Measurements from ENCODE around the gene MED16.

Gene MED16, protein sequence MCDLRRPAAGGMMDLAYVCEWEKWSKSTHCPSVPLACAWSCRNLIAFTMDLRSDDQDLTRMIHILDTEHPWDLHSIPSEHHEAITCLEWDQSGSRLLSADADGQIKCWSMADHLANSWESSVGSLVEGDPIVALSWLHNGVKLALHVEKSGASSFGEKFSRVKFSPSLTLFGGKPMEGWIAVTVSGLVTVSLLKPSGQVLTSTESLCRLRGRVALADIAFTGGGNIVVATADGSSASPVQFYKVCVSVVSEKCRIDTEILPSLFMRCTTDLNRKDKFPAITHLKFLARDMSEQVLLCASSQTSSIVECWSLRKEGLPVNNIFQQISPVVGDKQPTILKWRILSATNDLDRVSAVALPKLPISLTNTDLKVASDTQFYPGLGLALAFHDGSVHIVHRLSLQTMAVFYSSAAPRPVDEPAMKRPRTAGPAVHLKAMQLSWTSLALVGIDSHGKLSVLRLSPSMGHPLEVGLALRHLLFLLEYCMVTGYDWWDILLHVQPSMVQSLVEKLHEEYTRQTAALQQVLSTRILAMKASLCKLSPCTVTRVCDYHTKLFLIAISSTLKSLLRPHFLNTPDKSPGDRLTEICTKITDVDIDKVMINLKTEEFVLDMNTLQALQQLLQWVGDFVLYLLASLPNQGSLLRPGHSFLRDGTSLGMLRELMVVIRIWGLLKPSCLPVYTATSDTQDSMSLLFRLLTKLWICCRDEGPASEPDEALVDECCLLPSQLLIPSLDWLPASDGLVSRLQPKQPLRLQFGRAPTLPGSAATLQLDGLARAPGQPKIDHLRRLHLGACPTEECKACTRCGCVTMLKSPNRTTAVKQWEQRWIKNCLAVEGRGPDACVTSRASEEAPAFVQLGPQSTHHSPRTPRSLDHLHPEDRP
- 81.6 reads per million, percentile 78 among the genes with 10 or more reads in this experiment for total RNA-seq

DNA sequence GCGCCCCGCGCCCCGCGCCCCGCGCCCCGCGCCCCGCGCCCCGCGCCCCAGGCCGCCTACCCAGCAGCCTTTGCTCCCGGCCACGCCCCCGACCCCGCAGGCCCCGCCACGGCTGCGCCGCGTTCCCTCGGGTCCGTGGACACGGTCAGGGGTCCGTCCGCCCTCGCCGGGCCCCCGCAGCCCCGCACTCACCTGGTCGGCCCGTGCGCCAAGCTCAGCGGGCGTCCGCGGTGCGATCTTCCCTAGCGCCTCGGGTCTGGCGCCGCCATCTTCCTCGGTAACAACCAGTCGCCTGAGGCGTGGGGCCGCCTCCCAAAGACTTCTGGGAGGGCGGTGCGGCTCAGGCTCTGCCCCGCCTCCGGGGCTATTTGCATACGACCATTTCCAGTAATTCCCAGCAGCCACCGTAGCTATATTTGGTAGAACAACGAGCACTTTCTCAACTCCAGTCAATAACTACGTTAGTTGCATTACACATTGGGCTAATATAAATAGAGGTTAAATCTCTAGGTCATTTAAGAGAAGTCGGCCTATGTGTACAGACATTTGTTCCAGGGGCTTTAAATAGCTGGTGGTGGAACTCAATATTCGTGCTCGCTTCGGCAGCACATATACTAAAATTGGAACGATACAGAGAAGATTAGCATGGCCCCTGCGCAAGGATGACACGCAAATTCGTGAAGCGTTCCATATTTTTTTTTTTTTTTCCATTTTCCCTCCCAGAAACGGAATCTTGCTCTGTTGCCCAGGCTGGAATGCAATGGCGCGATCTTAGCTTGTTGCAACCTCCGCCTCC lies at the start of gene MED16, which contains the start of gene RNU6-9:
Gene MED16, minus strand, starts transcription at position 294 of the 796 bp plus-strand sequence. CDS start 2,056 bp downstream, outside the sequence.
Gene RNU6-9, plus strand, starts transcription at position 591 of the 796 bp plus-strand sequence.
- peak; percentile 87 for DNase-seq

DNA sequence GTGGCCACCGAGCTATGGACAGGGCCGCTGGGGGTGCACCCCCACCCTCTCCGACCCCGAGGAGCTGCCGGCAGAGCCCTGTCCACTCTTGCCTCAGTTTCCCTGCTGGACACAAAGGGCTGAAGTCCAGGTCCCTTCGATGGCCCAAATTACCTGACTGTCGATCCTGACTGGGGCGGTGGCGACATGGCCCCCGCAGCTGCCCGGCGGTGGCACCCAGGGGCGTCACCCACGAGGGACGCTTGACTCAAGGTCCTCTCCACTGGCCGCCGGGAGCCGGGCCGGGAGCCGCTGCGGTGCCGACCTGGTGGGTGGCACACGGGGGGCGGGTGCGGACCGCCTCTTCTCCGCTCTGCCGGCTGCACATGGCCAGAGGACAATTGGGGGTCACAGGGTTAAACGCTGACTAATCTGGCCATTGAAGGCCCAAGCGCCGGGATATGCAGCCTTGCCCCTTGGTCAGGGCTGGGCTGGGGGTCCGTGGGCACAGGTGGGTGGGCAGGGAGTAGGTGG lies 49.2 kb upstream of the MED16 start:
- DNase-seq: no peak

GRCh38 chr19:941292-942132 lies 48.5 kb upstream of the MED16 start:
- DNase-seq: no peak

DNA sequence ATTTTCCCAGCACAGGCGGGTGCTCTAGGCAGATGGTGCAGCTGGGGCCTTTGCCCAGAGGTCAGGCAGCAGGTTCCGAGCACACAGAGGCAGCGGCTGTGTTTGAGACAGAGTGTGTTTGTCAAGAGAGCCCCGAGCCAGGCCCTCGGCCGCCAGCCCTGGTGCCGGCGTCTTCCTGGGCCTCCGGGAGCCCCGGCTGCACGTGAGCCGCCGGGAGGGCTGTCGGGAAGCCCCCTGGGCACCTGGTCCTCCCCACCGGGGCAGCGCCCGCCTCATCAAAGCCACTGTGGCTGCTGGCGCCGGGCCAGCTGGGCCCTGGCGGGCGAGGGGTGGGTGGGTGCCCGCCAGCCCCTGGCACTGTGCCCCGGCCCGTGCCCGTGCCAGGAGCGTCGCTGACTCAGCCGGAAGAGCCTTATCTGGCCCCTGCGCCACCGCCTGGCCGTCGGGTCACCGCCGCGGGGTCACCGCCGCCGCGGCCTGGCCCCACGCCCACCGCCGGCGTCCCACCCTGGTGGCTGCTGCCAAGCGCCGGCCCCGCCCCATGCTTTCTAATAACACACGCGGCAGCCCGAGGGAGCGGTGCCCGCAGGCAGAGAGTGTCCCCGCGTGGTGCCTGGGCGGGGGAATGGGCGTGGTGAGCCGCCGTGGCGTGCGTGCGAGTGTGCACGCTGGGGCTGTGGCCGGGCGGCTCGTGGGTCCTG lies 47.8 kb upstream of the MED16 start:
- DNase-seq: peak; percentile 61

GRCh38 chr19:939922-940321 lies 46.9 kb upstream of the MED16 start:
- no peak for DNase-seq

- DNase-seq: no peak
Measured at GRCh38 chr19:939439-939838, 46.5 kb upstream of the MED16 start.

DNA sequence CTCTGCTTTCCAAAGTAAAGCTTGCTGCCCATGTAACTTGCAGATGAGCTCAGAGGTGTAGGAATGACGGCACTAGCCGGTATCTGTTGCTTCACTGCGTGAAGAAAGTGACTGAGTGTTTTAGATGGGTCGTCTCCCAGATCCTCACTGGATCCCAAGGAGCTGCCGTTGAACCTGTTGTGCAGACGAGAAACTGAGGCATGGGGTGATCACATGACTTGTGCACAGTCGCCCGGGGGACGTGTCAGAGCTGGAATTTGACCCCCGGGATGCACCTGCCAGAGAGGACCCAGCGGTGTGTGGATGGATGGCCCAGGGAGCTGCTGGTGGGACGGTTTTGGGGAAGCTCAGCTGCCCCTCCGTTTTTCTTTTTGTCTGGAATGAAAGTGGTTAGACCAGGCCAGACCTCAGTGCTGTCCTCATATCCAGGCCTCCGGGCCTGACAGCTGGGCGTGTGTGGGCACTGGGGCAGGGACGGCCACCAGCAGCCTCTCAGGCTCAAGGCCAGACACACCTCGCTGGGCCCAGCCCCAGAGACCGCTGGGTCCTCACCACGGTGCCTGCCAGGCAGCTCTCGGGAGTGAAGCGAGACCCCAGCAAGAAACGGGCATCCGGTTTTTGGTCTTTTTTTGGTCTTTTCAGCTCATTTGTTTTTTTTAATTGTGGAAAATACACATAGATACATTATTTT lies 45.4 kb upstream of the MED16 start:
- no peak for DNase-seq

GRCh38 chr19:937259-937694 lies 44.3 kb upstream of the MED16 start:
- DNase-seq: no peak

DNA sequence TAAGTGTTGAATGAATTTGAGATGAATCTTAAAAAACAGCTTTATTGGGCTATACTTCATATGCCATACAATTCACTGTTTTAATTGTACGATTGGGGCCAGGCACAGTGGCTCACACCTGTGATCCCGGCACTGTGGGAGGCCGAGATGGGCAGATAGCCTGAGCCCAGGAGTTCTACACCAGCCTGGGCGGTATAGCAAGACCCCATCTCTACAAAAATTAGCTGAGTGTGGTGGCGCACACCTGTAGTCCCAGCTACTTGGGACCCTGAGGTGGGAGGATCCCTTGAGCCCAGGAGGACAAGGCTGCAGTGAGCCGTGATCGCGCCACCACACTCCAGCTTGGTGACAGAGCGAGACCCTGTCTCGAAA lies 43.2 kb upstream of the MED16 start:
- DNase-seq: no peak

GRCh38 chr19:934865-935479 lies 42.0 kb upstream of the MED16 start:
- DNase-seq: no peak

DNA sequence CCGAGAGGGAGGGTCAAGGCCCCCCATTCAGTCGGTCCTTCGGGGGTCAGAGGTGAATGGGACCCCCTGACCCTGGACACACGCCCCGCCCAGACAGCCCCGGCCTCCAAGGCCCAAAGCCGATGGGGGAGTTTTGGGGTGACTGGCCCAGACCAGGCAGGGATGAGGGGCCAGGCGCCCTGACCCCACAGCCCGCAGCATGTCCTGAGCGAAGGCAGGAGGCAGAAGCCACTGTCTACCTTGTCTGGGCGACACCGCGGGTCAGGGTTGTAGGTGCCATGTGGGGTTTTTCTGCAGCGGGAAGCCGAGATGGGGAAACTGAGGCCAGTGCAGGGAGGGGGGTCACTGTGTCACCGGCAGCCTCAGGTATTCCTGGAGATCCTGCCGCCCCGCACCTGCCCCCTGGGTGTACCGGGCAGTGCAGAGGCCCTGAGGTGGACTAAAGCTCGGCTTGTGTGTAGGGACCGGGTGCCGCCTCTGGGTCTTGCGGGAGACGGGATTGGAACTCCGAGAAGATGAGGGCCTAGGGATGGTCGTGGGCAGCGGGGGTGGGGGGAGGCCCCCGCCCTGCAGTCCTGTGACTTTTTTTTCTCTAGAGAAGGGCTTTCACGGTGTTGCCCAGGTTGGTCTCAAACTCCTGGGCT lies 41.3 kb upstream of the MED16 start:
- no peak for DNase-seq

- DNase-seq: no peak
Measured at GRCh38 chr19:933553-933882, 40.5 kb upstream of the MED16 start.

DNA sequence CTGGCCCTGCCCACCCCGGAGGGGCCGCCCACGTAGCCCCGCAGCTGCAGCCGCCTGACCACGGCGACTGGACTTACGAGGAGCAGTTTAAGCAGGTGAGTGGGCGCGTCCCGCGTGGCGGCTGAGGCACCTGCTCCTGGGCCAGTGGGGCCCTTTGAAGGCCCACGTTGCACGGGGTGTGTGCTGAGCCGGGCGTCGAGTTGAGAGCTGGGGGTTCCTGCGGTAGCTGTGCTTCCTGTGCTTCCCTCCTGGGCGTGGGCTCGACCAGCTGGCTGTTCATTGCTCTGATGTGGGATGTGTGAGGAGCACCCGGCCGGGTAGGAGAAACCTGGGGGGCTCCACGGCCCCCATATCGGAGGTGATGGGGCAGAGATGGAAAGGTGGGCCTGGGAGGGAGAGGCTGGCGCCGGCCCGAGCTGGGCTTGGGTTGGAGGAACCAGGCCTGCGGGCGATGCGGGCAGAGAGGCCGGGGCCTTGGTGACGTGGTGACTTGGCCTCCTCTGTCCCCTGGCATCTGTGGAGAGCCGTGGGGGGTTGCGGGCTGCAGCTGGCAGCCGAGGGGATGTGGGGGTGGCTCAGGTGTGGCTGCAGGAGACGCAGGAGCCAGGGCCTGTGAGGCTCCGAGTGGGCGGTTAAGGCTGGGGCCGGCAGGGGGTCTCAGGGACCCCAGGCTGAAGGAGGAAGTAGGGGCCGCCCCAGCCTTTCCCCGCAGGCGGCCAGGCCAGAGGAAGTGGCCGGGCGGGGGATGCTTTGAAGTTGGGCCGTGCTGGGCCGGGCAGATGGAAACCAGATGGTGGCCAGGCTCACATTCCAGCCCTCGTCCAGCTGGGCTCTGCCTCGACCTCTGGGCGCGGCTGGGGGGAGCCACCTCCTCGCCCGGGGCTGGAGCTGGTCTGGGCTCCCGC lies 39.9 kb upstream of the MED16 start:
- DNase-seq: no peak

DNA sequence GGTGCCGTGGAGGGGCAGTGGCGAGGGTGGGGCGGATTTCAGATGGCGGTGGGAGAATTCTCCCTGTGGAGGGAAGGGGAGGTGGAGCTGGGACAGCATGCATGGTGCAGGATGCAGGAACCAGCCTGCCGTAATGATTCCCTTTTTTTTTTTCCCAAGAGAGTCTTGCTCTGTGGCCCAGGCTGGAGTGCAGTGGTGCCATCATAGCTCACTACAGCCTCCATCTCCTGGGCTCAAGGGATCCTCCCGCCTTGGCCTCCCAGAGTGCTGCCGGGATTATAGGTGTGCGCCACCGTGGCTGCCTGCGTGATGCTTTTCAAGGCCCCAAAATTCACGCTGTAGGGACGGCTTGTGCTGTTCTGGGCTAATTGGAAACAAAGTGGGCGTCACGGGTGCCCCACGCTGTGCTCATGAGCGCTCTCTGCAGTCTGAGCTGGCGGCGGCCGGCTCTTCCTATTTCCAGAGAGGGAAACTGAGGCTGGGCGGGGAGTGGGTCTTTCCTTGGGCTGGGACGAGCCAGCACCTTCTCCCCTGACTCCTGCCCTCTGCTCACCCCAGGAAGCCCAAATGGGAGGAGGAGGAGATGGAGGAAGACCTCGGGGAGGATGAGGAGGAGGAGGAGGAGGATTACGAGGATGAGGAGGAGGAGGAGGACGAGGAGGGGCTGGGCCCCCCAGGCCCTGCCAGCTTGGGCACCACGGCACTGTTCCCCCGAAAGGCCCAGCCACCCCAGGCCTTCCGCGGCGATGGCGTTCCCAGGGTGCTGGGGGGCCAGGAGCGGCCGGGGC lies 39.1 kb upstream of the MED16 start:
- DNase-seq: no peak

DNA sequence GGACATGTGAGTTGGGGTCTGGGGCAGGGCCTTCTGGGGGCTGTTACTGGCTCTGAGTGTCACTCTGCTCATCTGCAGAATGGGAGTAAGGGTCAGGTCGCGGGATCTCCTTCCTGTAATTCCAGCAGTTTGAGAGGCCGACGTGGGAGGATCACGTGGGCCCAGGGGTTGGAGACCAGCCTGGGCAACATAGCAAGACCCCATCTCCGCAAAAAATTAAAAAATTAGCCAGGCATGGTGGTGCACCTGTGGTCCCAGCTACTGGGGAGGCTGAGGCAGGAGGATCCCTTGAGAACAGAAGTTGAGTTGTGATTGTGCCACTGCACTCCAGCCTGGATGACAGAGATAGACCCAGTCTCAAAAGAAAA lies 36.9 kb upstream of the MED16 start:
- DNase-seq: no peak

DNA sequence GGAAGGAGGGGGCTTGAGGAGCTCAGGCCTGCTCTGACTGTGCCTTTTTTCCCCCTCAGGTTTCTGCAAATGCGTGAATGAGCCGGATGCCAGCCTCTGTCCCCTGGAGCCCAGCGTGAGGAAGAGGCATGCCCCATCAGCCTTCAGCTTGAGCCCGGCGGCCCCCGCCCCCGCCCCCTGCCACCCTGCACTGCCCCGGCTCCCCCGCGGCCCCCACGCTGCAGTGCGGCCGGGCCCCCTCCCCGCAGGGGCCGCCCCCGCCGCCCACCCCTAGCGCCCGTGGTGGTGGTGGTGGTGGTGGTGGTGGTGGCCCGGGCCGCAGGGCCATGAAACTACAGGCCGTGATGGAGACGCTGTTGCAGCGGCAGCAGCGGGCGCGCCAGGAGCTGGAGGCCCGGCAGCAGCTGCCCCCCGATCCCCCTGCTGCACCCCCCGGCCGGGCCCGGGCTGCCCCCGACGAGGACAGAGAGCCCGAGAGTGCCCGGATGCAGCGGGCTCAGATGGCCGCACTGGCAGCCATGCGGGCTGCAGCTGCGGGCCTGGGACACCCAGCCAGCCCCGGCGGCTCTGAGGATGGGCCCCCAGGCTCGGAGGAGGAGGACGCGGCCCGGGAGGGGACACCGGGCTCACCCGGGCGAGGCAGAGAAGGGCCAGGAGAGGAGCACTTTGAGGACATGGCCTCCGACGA lies 36.4 kb upstream of the MED16 start:
- DNase-seq: no peak

Data from effector CD4-positive, alpha-beta T cell (primary cell).